ENCODE results near the gene DENND2D.

Gene DENND2D

GRCh38 chr1:111195002-111195684 is 5.3 kb downstream of the DENND2D start:
- Histone ChIP-seq H3K27me3 (ENCODE audit: insufficient read depth, poor library complexity, severe bottlenecking) (no peaks in the 10 kb centered on the region), H3K36me3 (ENCODE audit: low read depth) (peaks cover 18% of the 10 kb centered on the region), H3K4me1 (ENCODE audit: insufficient read depth, poor library complexity, severe bottlenecking) (no peaks in the 10 kb centered on the region), H3K27ac (ENCODE audit: poor library complexity, severe bottlenecking) (no peak overlapping the region), H3K9me3 (ENCODE audit: severe bottlenecking) (no peaks in the 10 kb centered on the region), H3K4me3 (ENCODE audit: severe bottlenecking) (no peak overlapping the region)
- ATAC-seq (ENCODE audit: low read depth) (no peak), DNase-seq (ENCODE audit: low spot score) (no peak)
- no peak for TF ChIP-seq CTCF (IDR thresholded peaks at IDR 0.05; ENCODE audit: poor library complexity, severe bottlenecking)

DNA sequence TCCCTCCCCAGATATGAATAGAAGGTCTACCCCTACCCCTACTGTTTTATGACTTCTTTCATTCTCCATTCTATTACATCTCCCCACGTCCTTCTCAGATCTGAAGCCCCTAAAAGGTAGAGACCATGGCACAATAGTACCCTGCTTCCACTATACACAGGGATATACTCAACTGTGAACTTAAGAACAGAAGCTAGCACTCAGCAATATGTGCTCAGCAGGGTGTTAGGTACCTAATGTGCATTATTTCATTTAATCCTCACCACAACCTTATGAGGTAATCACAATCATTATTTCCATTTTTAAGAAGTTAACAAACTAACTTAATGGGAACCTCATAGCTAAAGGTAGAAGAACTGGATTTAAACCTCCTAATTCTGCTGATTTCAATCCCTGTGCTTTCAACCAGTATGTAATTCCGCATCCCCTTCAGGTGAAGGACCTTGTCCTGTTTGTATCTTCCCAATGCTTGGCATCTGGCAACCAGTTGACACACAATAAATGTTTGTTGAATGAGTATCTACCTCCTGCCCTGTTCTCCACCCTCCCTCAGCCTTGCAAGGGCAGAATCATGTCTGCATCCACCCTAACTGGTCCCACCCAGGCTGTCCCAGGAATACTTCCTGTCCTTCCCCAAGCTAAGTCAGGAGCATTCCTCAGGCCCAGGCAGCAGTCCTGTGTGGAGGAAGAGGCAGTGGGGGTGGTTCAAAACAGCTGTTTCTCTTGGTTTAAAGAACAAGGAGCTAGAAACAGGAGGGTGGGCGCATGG is 6.5 kb downstream of the DENND2D start:
- H3K27ac ChIP-seq (ENCODE audit: poor library complexity, severe bottlenecking), result no peak overlapping the region
- H3K36me3 ChIP-seq (ENCODE audit: low read depth), result peaks cover 18% of the 10 kb centered on the region
- TF ChIP-seq CTCF (IDR thresholded peaks at IDR 0.05; ENCODE audit: poor library complexity, severe bottlenecking), result no peak
- no peak for DNase-seq (ENCODE audit: low spot score)
- H3K4me1 ChIP-seq (ENCODE audit: insufficient read depth, poor library complexity, severe bottlenecking), result no peaks in the 10 kb centered on the region
- no peaks in the 10 kb centered on the region for H3K9me3 ChIP-seq (ENCODE audit: severe bottlenecking)
- no peak for ATAC-seq (ENCODE audit: low read depth)
- H3K27me3 ChIP-seq (ENCODE audit: insufficient read depth, poor library complexity, severe bottlenecking), result no peaks in the 10 kb centered on the region
- H3K4me3 ChIP-seq (ENCODE audit: severe bottlenecking), result no peak overlapping the region

DNA sequence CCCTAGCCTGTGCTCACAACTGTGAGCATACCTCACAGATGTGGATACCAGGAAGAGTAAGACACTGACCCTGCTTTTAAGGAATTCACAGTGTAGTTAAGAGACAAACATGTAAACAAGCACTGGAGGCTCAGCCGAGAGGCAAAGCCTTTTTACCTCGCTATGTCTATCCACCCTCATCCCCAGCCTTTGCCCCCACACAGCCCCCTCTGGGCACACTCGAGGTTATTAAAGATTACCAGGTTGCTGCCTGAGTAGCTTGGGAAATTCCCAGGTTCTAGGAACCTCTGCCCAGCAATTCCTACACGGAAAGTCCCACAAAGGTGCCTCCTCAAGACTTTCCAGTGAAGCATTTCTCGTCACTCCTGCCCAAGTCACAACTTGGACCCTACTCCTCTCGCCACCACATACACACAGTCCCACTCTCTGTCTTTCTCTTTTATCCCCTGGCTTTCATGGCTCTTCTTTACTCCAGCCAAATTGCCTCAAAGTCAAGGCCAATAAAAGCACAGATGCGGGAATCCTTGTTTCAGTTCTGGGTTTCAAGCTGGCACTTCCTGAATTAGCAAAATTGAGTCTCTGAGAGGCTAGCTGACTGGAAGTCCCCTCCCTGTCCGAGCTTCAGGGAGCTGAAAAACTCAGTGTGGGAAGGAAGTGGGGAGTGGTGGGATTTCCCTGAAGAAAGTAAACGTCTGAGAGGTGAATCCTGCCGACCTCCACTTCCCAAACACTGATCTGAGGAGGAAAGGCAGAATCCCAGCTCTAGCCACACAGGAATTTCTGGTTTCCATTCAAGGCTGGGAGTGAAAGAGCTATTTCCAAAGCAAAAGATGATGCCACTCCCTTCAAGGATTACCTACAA is 7.6 kb downstream of the DENND2D start:
- Histone ChIP-seq H3K27ac (ENCODE audit: poor library complexity, severe bottlenecking) (no peak overlapping the region), H3K4me3 (ENCODE audit: severe bottlenecking) (no peak overlapping the region), H3K9me3 (ENCODE audit: severe bottlenecking) (no peaks in the 10 kb centered on the region), H3K4me1 (ENCODE audit: insufficient read depth, poor library complexity, severe bottlenecking) (no peaks in the 10 kb centered on the region), H3K36me3 (ENCODE audit: low read depth) (peaks cover 25% of the 10 kb centered on the region), H3K27me3 (ENCODE audit: insufficient read depth, poor library complexity, severe bottlenecking) (no peaks in the 10 kb centered on the region)
- TF ChIP-seq CTCF (IDR thresholded peaks at IDR 0.05; ENCODE audit: poor library complexity, severe bottlenecking), result no peak
- no peak for DNase-seq (ENCODE audit: low spot score)
- no peak for ATAC-seq (ENCODE audit: low read depth)

DNA sequence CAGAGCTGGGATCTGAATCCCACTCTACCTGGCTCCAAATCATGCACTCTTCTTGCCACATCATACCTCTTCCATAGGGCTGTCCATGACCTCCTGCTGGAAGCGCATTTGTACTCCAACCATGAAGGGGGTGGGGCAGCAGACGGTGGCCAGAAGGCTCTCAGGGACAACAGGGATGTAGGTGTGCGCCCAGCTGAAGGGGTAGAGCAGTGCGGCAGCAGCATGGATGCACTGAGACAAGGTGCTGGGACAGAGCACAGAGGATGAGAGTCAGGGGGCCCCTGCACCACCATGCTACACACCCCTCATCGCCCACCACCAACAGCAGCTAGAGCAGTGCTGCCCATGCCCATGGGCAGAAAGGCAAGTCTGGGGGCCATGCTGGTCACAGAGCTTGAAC is 8.4 kb downstream of the DENND2D start:
- H3K4me3 ChIP-seq (ENCODE audit: severe bottlenecking), result no peak overlapping the region
- peaks cover 31% of the 10 kb centered on the region for H3K36me3 ChIP-seq (ENCODE audit: low read depth)
- H3K9me3 ChIP-seq (ENCODE audit: severe bottlenecking), result no peaks in the 10 kb centered on the region
- TF ChIP-seq CTCF (IDR thresholded peaks at IDR 0.05; ENCODE audit: poor library complexity, severe bottlenecking), result no peak
- DNase-seq (ENCODE audit: low spot score) (no peak), ATAC-seq (ENCODE audit: low read depth) (no peak)
- H3K4me1 ChIP-seq (ENCODE audit: insufficient read depth, poor library complexity, severe bottlenecking), result no peaks in the 10 kb centered on the region
- no peak overlapping the region for H3K27ac ChIP-seq (ENCODE audit: poor library complexity, severe bottlenecking)
- no peaks in the 10 kb centered on the region for H3K27me3 ChIP-seq (ENCODE audit: insufficient read depth, poor library complexity, severe bottlenecking)

All from RWPE2 (cell line).